ENCODE results near the gene BOLA1. TPM values are rescaled to one million over a fixed set of nuclear protein-coding genes. Genes with fewer than 3 reads are reported as not detected.
A peak's percentile ranks its signal among the peaks of the same experiment; 100 is the strongest.

BOLA1 gene
- polyA plus RNA-seq, 6 donors from 2014 or later, result 19.2 to 37.0 (median 28.0) TPM

GRCh38 chr1:149903836-149904491 is 4.6 kb downstream of the BOLA1 start:
- peak overlapping the region in 1 of 8 donors; percentile 51 for H3K4me3 Mint-ChIP-seq
- peaks cover 0 to 4% (median 1%) of the 10 kb centered on the region in 7 donors for H3K9me3 Mint-ChIP-seq
- H3K27me3 Mint-ChIP-seq, result peaks cover 0 to 22% (median 13%) of the 10 kb centered on the region in 3 donors
- peaks cover 0 to 4% of the 10 kb centered on the region in 2 donors for H3K36me3 Mint-ChIP-seq
- peaks cover 9 to 21% (median 17%) of the 10 kb centered on the region in 3 donors for H3K4me1 Mint-ChIP-seq
- no peak overlapping the region for H3K27ac Mint-ChIP-seq
- DNase-seq (no peak), ATAC-seq (ENCODE audit: low read depth in 2 of 2) (no peak)

- Mint-ChIP-seq H3K9me3 (no peaks in the 10 kb centered on the region), H3K4me1 (peaks cover 0 to 2% (median 0%) of the 10 kb centered on the region in 3 donors), H3K4me3 (no peak overlapping the region), H3K27ac (peak overlapping the region in 1 of 6 donors; percentile 22), H3K36me3 (peaks cover 4 to 7% of the 10 kb centered on the region in 2 donors), H3K27me3 (peaks cover 0 to 34% (median 27%) of the 10 kb centered on the region in 3 donors)
- no peak for DNase-seq
- ATAC-seq (ENCODE audit: low read depth in 2 of 2), result no peak
Measured at GRCh38 chr1:149906570-149907075, 7.3 kb downstream of the BOLA1 start.

- Mint-ChIP-seq H3K4me1 (peaks cover 24 to 29% (median 26%) of the 10 kb centered on the region in 3 donors), H3K4me3 (no peak overlapping the region), H3K27ac (no peak overlapping the region), H3K9me3 (peaks cover 0 to 2% (median 0%) of the 10 kb centered on the region in 7 donors), H3K36me3 (peaks cover 0 to 7% of the 10 kb centered on the region in 2 donors), H3K27me3 (peaks cover 22 to 54% (median 37%) of the 10 kb centered on the region in 3 donors)
- ATAC-seq (ENCODE audit: low read depth in 2 of 2) (no peak), DNase-seq (no peak)
Measured at GRCh38 chr1:149914545-149914944, 15.2 kb downstream of the BOLA1 start.

- Mint-ChIP-seq H3K4me1 (peaks cover 24 to 29% (median 26%) of the 10 kb centered on the region in 3 donors), H3K36me3 (peaks cover 0 to 7% of the 10 kb centered on the region in 2 donors), H3K9me3 (peaks cover 0 to 2% (median 0%) of the 10 kb centered on the region in 7 donors), H3K27ac (peak overlapping the region in 1 of 6 donors; percentile 80), H3K4me3 (peak overlapping the region in 5 of 8 donors; percentile 14 to 69 (median 59)), H3K27me3 (peaks cover 25 to 45% (median 37%) of the 10 kb centered on the region in 3 donors)
- DNase-seq (no peak), ATAC-seq (ENCODE audit: low read depth in 2 of 2) (no peak)
Measured at GRCh38 chr1:149915429-149916192, 16.2 kb downstream of the BOLA1 start.

GRCh38 chr1:149916193-149916897 is 17.0 kb downstream of the BOLA1 start:
- H3K36me3 Mint-ChIP-seq, result no peaks in the 10 kb centered on the region
- peak overlapping the region in 3 of 6 donors; percentile 36 to 80 (median 57) for H3K27ac Mint-ChIP-seq
- H3K4me3 Mint-ChIP-seq, result peak overlapping the region in 7 of 8 donors; percentile 44 to 87 (median 60)
- peaks cover 25 to 38% (median 37%) of the 10 kb centered on the region in 3 donors for H3K27me3 Mint-ChIP-seq
- ATAC-seq (ENCODE audit: low read depth in 2 of 2) (peak; percentile 16 to 35), DNase-seq (no peak)
- peaks cover 0 to 2% (median 0%) of the 10 kb centered on the region in 7 donors for H3K9me3 Mint-ChIP-seq
- peaks cover 24 to 29% (median 26%) of the 10 kb centered on the region in 3 donors for H3K4me1 Mint-ChIP-seq

GRCh38 chr1:149916898-149917252 is 17.5 kb downstream of the BOLA1 start:
- Mint-ChIP-seq H3K27me3 (peaks cover 25 to 37% (median 37%) of the 10 kb centered on the region in 3 donors), H3K4me1 (peaks cover 24 to 29% (median 26%) of the 10 kb centered on the region in 3 donors), H3K27ac (peak overlapping the region in 3 of 6 donors; percentile 7 to 34 (median 15)), H3K4me3 (peak overlapping the region in 6 of 8 donors; percentile 59 to 87 (median 72)), H3K9me3 (peaks cover 0 to 2% (median 0%) of the 10 kb centered on the region in 7 donors), H3K36me3 (no peaks in the 10 kb centered on the region)
- no peak for DNase-seq
- ATAC-seq (ENCODE audit: low read depth in 2 of 2), result peak in 1 of 2 donors; percentile 32

- H3K36me3 Mint-ChIP-seq, result peaks cover 0 to 5% of the 10 kb centered on the region in 2 donors
- H3K4me1 Mint-ChIP-seq, result peaks cover 24 to 29% (median 26%) of the 10 kb centered on the region in 3 donors
- DNase-seq (no peak), ATAC-seq (ENCODE audit: low read depth in 2 of 2) (peak in 1 of 2 donors; percentile 18)
- H3K9me3 Mint-ChIP-seq, result peaks cover 0 to 2% (median 0%) of the 10 kb centered on the region in 7 donors
- H3K4me3 Mint-ChIP-seq, result peak within 1 kb of the TSS; percentile 39 to 87 (median 72)
- peaks cover 25 to 37% (median 31%) of the 10 kb centered on the region in 3 donors for H3K27me3 Mint-ChIP-seq
- H3K27ac Mint-ChIP-seq, result peak within 1 kb of the TSS in 3 of 6 donors; percentile 7 to 34 (median 15)
Measured at GRCh38 chr1:149917571-149918144, 18.3 kb downstream of the BOLA1 start, which contains the start of gene SV2A. SV2A (minus strand) TSS chr1:149917844; CDS start chr1:149913840, 4,004 bp downstream.

- peaks cover 3 to 10% (median 4%) of the 10 kb centered on the region in 3 donors for H3K27me3 Mint-ChIP-seq
- ATAC-seq (ENCODE audit: low read depth in 2 of 2), result no peak
- peak overlapping the region in 2 of 8 donors; percentile 20 to 75 for H3K4me3 Mint-ChIP-seq
- H3K27ac Mint-ChIP-seq, result peak overlapping the region in 1 of 6 donors; percentile 4
- DNase-seq, result no peak
- peaks cover 40 to 41% (median 41%) of the 10 kb centered on the region in 3 donors for H3K4me1 Mint-ChIP-seq
- H3K36me3 Mint-ChIP-seq, result peaks cover 24 to 43% of the 10 kb centered on the region in 2 donors
- H3K9me3 Mint-ChIP-seq, result no peaks in the 10 kb centered on the region
Measured at GRCh38 chr1:149923626-149924025, 24.3 kb downstream of the BOLA1 start.

- Mint-ChIP-seq H3K4me1 (peaks cover 39 to 40% (median 40%) of the 10 kb centered on the region in 3 donors), H3K36me3 (peaks cover 24 to 43% of the 10 kb centered on the region in 2 donors)
Measured at GRCh38 chr1:149925345-149925744, 26.0 kb downstream of the BOLA1 start.

GRCh38 chr1:149925751-149926150 is 26.4 kb downstream of the BOLA1 start:
- no peak for DNase-seq
- Mint-ChIP-seq H3K4me3 (peak overlapping the region; percentile 41 to 98 (median 96)), H3K27me3 (peaks cover 3 to 4% (median 4%) of the 10 kb centered on the region in 3 donors), H3K4me1 (peaks cover 39 to 40% (median 40%) of the 10 kb centered on the region in 3 donors), H3K9me3 (no peaks in the 10 kb centered on the region), H3K27ac (peak overlapping the region in 4 of 6 donors; percentile 17 to 91 (median 29)), H3K36me3 (peaks cover 24 to 47% of the 10 kb centered on the region in 2 donors)
- no peak for ATAC-seq (ENCODE audit: low read depth in 2 of 2)

More at GRCh38 chr1:149925345-149925744, 26.0 kb downstream of the BOLA1 start:
- peaks cover 0 to under 1% (median under 1%) of the 10 kb centered on the region in 3 donors for H3K27me3 Mint-ChIP-seq
- H3K4me3 Mint-ChIP-seq, result peak overlapping the region in 7 of 8 donors; percentile 1 to 98 (median 88)
- DNase-seq (no peak), ATAC-seq (ENCODE audit: low read depth in 2 of 2) (no peak)
- H3K9me3 Mint-ChIP-seq, result no peaks in the 10 kb centered on the region
- peak overlapping the region in 4 of 6 donors; percentile 17 to 94 (median 60) for H3K27ac Mint-ChIP-seq

- H3K9me3 Mint-ChIP-seq, result peaks cover 0 to 2% (median 0%) of the 10 kb centered on the region in 7 donors
- H3K27me3 Mint-ChIP-seq, result peaks cover 4 to 10% (median 5%) of the 10 kb centered on the region in 3 donors
- DNase-seq (no peak), ATAC-seq (ENCODE audit: low read depth in 2 of 2) (no peak)
- peaks cover 39 to 40% (median 40%) of the 10 kb centered on the region in 3 donors for H3K4me1 Mint-ChIP-seq
- peak overlapping the region; percentile 41 to 98 (median 96) for H3K4me3 Mint-ChIP-seq
- peak overlapping the region in 3 of 6 donors; percentile 17 to 91 (median 20) for H3K27ac Mint-ChIP-seq
- H3K36me3 Mint-ChIP-seq, result peaks cover 24 to 53% of the 10 kb centered on the region in 2 donors
Measured at GRCh38 chr1:149926296-149926695, 26.9 kb downstream of the BOLA1 start.

GRCh38 chr1:149927056-149927562 is 27.7 kb downstream of the BOLA1 start:
- Mint-ChIP-seq H3K36me3 (peaks cover 29 to 61% of the 10 kb centered on the region in 2 donors), H3K4me3 (peak overlapping the region; percentile 88 to 98 (median 97)), H3K4me1 (peaks cover 39 to 48% (median 40%) of the 10 kb centered on the region in 3 donors)

More at GRCh38 chr1:149927056-149927562, 27.7 kb downstream of the BOLA1 start:
- ATAC-seq (ENCODE audit: low read depth in 2 of 2) (no peak), DNase-seq (no peak)
- Mint-ChIP-seq H3K27ac (peak overlapping the region; percentile 80 to 99 (median 98)), H3K27me3 (peaks cover 12 to 18% (median 12%) of the 10 kb centered on the region in 3 donors), H3K9me3 (peaks cover 0 to 11% (median 0%) of the 10 kb centered on the region in 7 donors)
